T-helper 1 cell treated with Interleukin-12 subunit alpha and Interleukin-12 subunit beta and Interleukin-4 antibody, amounts not matched to agents 30 ng/mL and 1 ng/mL, for 36 hours (primary cell): ENCODE measurements around the gene UBL4A. TPM values are rescaled to one million over a fixed set of nuclear protein-coding genes. Genes with fewer than 3 reads are reported as not detected.

Experiments
- intact Hi-C: fragments of 100-400 bp; cut with micrococcal nuclease; formaldehyde crosslinking; loops from one replicate; pipeline ENCODE4 v1.15.1; 2024
- total RNA-seq: library from RNA; stranded (reverse); gene quantifications from 2 replicates; pipeline ENCODE4 v1.2.3, GENCODE V29; 2022

Gene UBL4A
- total RNA-seq, 1 donor from 2014 or later: 47.8 TPM

DNA sequence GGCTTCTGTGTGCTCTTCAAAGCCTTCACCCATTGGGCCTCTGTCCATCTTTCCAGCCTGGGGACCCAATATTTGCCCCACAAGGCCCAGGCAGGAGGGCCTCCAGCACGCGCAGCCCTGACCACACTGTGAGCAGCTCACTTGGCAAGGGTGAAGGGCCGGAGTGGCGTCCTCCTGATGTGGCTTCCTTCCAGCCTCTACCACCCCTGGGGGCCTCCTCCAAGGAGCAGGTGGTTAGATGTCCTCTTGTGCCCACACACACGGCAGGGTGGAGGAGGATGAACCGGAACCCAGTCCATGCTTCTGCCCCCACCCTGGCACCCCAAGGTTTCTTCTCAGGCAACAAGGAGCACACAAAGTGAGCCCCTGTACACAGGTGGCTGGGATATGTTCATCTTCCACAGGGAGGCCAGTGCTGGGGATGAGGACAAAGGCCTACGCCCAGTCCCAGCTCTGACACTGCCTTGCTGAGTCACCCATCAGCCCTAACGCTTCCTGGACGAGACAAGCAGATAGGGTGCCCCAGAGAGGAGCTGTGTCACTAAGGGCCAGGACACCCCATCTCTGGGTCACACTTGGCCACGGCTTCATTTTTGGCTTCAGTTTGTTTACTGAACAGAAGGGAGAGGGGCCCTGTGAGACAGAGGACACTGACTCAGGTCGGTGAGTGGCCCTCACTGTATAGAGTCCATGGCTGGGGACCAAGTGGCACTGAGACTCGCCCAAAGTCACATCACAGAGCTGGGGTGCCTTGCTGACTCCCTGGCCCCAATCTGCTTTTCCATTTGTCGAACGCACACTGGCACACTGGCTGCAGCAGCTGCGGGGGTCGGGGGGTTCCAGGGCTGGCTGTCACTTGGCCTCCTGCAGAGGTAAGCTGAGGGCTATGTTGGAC lies 1.9 kb downstream of the UBL4A start:
- intact Hi-C loops: no loop called here

DNA sequence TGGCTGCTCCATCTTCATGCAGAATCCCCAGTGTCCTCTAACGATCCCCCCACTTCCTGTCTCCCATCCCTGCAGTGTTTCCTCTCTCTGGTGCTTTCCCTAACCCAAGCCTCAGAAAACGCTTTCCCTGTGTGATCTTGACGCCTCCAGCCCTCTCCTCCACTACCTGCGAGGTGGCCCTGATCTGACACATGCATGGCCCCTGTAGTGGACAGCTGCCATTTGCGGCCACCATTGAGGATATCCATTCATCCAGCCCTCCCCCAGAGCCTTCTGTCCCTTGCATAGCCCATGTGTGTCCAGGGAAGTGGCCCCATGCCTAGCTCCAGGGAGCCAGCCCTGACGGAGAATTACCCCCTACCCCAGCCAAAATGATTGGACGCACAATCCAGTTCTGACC lies 3.1 kb downstream of the UBL4A start:
- intact Hi-C loops: no loop called here

DNA sequence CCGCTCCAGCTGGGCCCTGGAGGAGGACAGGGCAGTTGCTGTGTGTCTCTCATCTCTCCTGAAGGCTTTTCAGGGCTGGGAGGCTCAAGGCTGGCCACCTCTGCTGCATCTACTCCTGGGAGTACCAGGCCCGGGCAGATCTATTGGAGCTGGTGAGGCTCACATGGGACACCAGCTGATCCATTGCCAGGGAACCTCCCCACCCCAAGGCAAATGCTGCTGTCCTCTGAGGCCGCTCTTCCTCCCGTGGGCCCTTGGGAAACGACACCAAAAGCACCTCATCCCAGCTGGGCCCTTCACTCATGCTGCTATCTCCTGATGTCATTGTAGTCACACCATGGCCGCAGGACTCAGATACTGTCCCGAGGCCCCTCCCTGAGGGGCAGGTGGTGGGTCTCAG lies 3.6 kb downstream of the UBL4A start:
- intact Hi-C loops: no loop called here

DNA sequence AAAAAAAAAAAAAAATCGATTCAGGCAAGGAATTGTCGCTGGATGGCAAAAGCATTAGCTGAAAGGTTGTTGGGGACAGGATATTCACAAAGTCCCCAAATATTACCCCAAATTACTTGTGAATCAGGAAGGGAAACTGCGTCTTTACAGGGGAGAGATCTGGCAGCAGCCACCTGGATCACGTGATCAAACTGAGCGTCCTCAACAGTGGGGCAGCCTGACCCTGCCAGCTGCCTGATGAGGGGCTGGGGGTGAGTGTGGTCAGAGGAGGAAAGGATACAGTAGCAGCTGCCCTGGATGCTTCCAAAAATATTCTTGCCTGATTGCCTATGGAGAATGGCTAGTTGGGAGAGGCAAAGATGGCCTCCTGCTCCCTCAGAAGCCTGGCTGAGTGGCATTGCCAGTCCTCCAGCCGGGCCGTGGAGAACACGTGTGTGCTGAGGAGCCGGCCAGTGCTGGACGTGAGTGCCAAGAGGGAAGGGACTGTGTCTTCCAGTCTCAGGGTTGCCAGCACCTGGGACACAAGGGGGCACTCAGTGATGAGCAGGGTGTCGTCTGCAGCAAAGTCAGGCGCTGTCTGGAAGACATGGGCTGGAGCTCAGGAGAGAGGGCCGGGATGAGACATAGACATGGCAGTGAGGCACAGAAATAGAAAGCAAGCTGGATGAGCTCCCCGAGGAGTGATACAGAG lies 4.4 kb downstream of the UBL4A start:
- intact Hi-C loops: no loop called here

DNA sequence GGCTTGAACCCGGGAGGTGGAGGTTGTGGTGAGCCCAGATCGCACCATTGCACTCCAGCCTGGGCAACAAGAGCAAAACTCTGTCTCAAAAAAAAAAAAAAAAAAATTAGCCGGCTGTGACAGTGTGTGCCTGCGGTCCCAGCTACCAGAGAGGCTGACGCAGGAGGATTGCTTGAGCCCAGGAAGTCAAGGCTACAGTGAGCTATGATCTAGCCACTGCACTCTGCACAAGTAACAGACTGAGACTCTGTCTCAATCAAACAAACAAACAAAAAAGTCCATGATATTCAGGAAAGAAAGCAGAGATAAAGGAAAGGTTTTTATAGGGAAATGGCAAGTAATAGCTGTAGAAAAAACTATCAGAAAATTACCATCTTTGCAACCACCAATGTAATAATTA lies 5.2 kb downstream of the UBL4A start:
- intact Hi-C loops: no loop called here

DNA sequence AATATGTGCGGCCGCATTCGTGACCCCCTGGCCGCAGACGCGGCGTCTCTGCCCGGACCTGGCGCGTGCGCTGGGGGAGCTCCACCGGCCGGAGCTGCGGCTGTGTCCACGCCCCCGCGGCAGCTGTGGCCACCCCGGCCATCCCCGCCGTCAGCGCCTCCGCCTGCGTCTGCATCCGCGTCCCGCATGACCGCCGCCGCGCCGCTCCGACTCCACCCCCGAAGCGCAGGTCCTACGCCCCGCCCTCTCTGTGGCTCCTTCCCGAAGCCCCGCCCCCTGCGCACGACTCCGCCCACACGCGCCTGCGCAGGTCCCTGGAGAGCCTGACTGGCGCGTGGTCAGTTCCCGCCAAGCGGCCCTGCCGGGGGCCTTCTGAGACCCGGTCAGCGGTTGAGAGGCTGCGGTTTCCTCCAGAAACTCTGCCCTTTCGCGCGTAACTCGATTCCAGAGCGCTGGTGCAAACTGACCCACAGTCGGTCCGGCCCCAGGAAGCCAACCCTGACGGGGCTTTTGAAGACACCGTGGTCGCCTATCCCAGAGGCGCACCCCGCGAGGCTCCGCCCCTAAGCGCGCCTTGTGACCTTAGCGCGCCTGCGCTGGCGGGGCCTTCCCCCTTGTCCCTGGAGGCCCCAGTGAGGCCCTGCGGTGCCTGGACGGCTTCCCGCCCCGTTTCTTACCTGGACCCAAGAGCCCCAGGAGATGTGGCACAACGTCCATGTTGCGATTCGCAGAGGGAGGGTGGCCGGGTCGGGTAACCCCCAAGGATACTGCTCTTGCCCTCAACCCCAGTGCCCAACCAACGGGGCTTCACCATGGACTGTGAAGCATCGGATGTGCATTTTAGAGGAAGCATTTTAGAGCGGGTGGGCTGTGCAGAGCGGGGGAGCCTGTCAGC lies 7.4 kb downstream of the UBL4A start, which contains the start of gene LAGE3:
LAGE3 (minus strand) TSS at position 554 of the 895 bp plus-strand sequence; CDS start at position 188, 366 bp downstream.
- intact Hi-C loops: loop anchor here (1.0 to 5.0 kb wide), 10 partner anchors 11 to 108 kb away; partner anchors contain the start of genes EMD, FAM3A, FAM50A and GDI1

DNA sequence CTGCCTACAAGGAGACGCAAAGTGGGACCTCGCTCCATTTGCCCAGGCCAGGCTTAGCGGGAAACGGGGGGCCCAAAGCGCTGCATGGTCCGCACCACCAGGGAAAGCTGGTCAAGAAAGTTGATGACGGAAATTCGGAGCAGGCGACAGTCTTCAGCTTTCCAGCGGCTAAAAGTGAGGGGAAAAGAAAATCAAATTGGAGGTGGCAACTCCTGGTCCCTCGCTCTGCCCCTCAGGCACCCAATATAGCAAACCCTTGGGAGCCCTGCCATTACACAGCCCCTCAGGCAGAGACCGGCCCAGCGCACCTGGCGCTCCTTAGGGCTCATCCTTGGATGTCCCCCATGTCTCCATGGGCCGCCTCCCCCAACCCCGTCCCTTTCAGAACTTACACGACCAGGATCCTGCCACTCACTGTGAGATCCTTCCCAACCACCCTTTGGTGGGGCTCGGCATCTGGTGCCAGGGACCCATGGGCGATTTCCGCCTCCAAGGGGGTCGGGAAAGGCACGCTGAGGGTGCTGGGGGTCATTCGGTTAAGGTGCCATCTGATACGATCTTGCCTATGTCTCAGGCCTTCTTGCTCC lies 8.4 kb downstream of the UBL4A start:
- intact Hi-C loops: loop anchor here (2.0 to 5.0 kb wide), 4 partner anchors 19 to 81 kb away; partner anchors contain the start of genes FAM50A, GDI1, PLXNA3 and RPL10

DNA sequence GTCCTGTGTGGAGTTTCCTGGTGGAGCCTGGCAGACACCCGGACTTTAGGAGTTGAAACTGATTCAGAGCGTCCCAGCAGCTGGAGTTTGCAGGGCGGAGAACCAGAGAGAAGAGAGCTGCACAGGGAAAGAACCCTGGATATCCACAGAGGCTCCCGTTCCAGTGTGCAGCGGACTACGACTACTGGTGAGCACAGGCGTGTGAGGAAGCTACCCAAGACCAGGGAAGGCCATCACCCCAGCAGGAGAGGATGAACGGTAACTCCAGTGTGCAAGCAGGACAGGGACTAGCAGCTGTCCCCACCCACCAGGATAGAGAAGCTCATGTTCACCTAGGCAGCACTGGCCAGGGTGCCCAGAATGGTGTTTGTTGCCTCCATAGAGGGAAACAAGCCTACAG lies 9.6 kb downstream of the UBL4A start:
- intact Hi-C loops: loop anchor here (5.0 kb wide), 1 partner anchor 80 kb away; the partner anchor contains the start of gene RPL10

DNA sequence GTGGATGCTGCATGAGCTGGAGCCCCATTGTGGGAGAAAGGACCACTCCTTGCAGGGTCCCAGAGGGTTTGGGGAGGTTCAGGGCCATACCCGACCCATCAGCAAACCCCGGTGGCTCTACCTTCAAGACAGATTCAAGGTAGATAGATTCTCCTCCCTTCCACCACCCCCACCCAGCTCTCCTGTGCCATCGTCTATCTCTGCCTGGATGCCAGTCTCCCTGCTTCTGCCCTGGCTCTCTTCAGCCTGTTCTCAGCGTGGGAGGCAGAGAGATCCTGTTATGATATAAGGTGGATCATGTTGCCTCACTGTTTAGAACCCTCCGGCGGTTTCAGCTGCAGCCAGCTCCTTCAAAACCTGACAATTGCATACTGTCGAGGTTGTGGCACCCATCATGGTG lies 12.7 kb downstream of the UBL4A start:
- intact Hi-C loops: no loop called here

DNA sequence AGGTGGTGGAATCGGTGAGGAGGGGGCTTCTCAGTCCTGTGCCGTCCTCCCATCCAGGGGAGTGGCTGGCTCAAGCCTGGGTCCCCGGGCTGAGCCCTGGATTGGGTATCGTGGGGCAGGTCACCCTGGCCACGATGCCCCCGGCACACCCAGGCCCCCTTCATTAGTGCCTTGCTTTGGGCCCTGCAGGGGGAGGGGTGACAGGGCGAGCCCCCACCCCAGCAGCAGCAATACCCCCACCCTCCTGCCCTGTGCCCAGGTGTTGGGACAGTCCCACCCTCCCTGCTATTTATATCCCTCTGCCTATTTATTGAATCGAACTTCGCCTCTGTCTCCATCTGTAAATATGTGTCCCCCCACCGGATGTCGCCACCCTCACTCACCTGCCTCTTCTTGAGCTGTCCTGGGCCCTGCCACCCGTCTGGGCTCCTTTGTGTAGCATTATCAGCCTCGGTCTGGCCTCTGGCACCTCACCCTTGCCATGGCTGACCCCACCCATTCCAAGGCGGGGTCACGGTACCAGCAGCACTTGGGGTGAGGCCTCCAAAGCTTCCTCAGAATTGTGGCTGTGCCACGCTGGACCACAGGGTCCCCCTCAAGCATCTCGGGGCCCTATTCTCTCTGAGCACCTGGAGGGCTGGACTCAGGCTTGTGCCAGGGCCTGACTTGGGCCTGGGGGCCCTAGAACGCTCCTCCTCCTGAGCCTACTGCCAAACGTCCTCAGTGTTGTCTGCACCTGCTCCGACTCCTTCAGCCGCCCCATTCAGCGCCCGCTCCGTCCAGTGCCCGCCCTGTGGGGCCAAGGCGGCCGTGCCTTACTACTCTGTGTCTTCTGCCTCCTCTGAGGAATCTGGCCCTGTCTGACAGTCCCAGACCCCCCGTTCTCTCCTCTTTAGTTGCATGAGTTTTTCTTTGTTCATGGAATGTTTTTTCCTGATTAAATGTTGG lies 13.5 kb downstream of the UBL4A start:
- intact Hi-C loops: no loop called here

DNA sequence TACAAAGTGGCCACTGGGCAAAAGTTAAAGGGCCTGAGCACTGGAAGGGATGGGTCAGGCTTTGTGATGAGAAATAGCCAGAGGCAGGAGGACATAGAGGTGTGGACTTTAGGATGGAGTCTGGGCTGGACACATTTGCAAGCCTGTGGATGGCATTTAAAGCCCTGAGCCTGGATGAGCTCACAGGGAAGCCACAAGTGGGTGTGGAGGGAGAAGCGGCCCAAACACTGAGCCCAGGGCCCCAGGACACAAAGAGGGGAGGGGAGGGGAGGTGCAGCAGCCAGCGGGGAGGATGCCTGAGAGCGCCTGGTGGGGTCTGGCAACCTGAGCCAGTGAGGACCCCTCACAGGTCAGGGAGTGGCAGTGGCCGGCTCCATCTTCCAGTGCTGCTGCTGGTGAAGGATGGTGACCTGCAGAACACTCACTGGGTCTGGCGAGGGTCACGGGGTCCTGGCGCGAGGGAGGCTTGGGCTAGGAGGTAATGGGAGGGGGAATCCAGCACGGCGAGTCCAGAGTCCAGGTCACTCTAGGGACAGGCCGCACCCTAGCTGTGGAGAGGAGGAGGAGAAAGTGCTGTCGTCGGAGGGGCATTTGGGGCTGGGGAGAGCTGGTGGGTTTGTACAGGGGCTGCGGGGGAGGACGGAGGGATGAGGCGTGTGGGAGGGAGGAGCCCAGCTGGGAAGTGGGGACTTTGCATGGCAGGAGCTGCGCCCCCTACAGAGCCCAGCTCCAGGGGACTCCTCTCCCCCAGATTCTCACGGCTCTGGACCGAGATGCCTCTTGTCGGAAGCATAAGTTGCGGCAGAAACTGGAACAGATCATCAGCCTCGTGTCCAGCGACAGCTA lies 14.4 kb downstream of the UBL4A start:
- intact Hi-C loops: no loop called here

DNA sequence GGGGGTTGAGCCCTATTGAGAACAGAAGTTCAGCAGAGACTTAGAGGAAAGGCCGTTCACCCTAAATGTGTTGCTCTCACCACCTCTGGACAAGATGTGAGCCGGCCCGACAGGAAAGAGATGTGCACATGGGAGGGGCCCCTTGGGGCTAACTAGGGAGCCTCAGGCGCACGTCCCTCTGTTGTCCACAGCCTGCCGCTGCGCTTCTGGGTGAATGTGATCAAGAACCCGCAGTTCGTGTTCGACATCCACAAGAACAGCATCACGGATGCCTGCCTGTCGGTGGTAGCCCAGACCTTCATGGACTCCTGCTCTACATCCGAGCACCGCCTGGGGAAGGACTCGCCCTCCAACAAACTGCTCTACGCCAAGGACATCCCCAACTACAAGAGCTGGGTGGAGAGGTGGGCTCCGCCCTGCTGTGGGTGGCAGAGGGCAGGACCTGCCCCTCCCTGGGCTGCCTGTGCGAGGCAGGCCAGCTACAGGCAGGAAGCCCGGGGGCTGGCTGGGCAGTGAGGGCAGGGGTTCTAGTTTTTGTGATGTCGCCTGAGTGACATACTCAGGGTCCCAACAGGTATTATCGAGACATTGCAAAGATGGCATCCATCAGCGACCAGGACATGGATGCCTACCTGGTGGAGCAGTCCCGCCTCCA lies 15.4 kb downstream of the UBL4A start:
- intact Hi-C loops: no loop called here

DNA sequence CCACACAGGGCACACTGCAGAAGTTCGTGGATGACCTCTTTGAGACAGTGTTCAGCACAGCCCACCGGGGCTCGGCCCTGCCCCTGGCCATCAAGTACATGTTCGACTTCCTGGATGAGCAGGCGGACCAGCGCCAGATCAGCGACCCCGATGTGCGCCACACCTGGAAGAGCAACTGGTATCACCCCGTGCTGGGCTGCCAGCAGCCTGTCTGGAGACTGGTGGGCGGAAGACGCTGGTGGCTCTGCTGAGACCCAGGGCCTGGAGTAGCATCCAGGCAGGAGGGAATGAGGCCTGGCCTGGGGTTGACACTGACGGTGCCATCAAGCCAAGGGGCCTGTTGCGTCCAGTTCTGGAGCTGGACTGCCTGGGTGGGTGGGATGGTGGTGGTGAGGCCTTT lies 16.0 kb downstream of the UBL4A start:
- intact Hi-C loops: no loop called here

DNA sequence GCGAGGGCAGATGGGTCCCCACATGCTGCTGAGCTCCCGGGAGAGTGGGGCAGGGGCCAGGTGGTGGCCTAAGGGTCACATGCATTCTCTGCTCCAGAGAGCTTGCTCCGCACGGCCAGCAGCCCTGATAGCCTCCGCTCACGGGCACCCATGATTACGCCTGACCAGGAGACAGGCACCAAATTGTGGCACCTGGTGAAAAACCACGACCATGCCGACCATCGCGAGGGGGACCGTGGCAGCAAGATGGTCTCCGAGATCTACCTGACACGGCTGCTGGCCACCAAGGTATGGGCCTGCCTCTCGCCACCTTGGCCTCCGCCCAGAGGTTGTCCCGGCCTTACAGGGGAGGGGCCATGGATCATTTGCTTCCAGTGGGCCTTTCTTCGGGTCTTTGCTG lies 16.5 kb downstream of the UBL4A start:
- intact Hi-C loops: no loop called here

DNA sequence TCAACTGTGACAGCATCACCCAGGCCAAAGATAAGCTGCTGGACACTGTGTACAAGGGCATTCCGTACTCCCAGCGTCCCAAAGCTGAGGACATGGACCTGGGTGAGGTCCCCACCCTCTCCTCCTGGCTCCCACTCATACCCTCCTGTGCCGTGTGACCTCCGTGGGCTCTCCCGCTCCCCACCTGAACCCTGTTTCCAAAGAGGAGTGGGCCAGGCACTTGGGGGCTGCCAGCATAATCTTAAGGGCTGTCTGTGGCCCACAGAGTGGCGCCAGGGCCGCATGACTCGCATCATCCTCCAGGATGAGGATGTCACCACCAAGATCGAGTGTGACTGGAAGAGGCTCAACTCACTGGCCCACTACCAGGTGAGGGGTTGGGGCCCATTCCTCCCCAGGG lies 17.3 kb downstream of the UBL4A start:
- intact Hi-C loops: no loop called here

DNA sequence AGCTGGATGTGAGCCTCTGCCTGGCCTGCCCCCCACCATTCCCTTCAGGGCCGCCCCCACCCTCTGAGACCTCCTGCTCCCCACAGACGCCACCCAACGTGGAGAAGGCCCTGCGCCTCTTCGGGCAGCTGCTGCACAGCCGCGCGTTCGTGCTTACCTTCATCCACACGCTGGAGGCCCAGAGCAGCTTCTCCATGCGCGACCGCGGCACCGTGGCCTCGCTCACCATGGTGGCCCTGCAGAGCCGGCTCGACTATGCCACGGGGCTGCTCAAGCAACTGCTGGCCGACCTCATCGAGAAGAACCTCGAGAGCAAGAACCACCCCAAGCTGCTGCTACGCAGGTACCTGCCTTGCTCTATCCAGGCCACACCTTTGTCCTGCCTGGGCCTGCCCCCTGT lies 18.2 kb downstream of the UBL4A start:
- intact Hi-C loops: no loop called here

DNA sequence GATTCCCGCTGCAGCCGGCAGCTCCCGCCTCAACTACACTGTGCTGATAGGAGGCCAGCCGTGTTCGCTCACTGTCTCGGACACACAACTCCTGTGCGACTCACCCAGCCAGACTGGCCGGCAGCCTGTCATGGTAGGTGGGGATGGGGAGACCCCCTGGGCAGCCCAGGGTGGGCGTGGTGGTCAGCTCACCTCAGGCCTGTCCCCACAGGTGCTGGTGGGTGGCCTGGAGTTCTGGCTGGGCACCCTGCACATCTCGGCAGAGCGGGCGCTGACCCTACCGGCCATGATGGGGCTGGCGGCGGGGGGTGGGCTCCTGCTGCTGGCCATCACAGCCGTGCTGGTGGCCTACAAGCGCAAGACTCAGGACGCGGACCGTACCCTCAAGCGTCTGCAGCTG lies 18.9 kb downstream of the UBL4A start:
- intact Hi-C loops: no loop called here

DNA sequence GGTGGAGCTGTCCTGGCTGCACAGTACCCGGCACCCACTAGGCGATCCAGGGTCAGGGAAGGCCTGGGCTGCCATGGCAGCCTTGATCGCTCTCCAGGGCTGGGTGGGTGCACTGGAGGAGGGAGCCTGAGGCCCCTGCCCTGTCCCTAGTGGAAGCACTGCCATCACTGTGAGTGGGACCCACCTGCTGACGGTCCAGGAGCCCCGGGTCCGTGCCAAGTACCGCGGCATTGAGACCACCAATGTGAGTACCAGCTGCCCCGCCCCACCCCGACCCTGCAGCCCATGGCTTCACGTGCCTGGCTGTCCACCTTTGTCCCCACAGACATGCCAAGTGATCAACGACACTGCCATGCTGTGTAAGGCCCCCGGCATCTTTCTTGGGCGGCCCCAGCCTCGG lies 19.5 kb downstream of the UBL4A start:
- intact Hi-C loops: no loop called here
